ENCODE data around the gene TMEM92.

GRCh38 chr17:50274897-50275221 is 593 bp downstream of the TMEM92 start:
- TF ChIP-seq CTCF (IDR thresholded peaks at IDR 0.05) = no peak
- TF ChIP-seq POLR2A (IDR thresholded peaks at IDR 0.05) = no peak
- no peak for TF ChIP-seq EP300 (IDR thresholded peaks at IDR 0.05)
